ENCODE results near the gene MYOC. TPM values are rescaled to one million over a fixed set of nuclear protein-coding genes. Genes with fewer than 3 reads are reported as not detected.

MYOC gene
- total RNA-seq, 1 experiment from 2014 or later, result not detected

DNA sequence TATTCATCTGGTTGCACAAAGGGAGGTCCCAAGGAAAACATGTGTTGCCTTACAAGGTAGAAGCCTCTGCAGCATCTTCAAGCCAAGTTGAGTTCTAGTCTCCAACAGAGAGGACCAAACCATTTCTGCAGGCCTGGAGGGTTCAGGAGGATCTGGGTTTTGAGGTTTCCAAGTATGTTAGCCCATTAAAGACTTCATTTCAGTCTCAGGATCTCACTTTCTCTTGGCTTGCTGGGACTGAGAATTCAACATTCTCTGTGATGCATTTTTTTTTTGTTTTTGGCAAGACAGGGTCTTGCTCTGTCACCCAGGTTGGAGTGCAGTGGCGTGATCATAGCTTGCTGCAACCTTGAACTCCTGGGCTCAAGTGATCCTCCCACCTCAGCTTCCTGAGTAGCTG lies 39.2 kb downstream of the MYOC start:
- Histone ChIP-seq H2AFZ (ENCODE audit: low read length) (no peak overlapping the region), H4K91ac (ENCODE audit: insufficient read length, low read depth, low read length) (no peak overlapping the region), H3K4ac (ENCODE audit: low read depth, low read length) (no peak overlapping the region), H2BK15ac (ENCODE audit: low read depth, low read length) (no peak overlapping the region), H3T11ph (ENCODE audit: low read length) (no peak overlapping the region), H3K79me1 (ENCODE audit: insufficient read depth, low read depth, low read length, poor library complexity, severe bottlenecking) (no peaks in the 10 kb centered on the region), H3K23me2 (ENCODE audit: insufficient read length, low read depth, low read length, poor library complexity, severe bottlenecking) (no peaks in the 10 kb centered on the region), H3K27ac (ENCODE audit: insufficient read length, low read depth, low read length) (no peak overlapping the region), H3K9ac (ENCODE audit: extremely low read depth, insufficient read length, low read length) (no peak overlapping the region), H2BK20ac (ENCODE audit: low read depth, low read length, poor library complexity, severe bottlenecking) (no peak overlapping the region), H3K14ac (ENCODE audit: insufficient read depth, low read length) (no peak overlapping the region), H4K8ac (replicated peaks; ENCODE audit: insufficient read length, low read depth, low read length) (no peak overlapping the region), H3K4me1 (ENCODE audit: insufficient read depth, low read length) (no peaks in the 10 kb centered on the region), H4K5ac (ENCODE audit: insufficient read length, low read depth, low read length) (no peak overlapping the region), H2AK5ac (ENCODE audit: insufficient read length, low read length) (no peak overlapping the region), H2BK5ac (ENCODE audit: insufficient read length, low read length) (no peak overlapping the region), H3K18ac (ENCODE audit: insufficient read length, low read depth, low read length) (no peak overlapping the region), H3K79me2 (ENCODE audit: insufficient read depth, low read length) (no peaks in the 10 kb centered on the region), H2BK120ac (ENCODE audit: low read depth, low read length, poor library complexity, severe bottlenecking) (no peak overlapping the region), H2BK12ac (ENCODE audit: insufficient read length, low read depth, low read length) (no peak overlapping the region), H3K9me3 (ENCODE audit: control insufficient read depth, low read depth, low read length) (no peaks in the 10 kb centered on the region), H3K23ac (ENCODE audit: insufficient read length, low read depth, low read length) (no peak overlapping the region), H4K20me1 (ENCODE audit: control insufficient read depth, insufficient read depth, insufficient read length) (no peaks in the 10 kb centered on the region), H3K56ac (ENCODE audit: insufficient read length, low read depth, low read length) (no peak overlapping the region), H3K4me2 (ENCODE audit: insufficient read depth, insufficient read length, low read length) (no peak overlapping the region), H3K27me3 (ENCODE audit: insufficient read depth, low read length) (no peaks in the 10 kb centered on the region)
- DNase-seq, result no peak
- TF ChIP-seq, protein P1, sequence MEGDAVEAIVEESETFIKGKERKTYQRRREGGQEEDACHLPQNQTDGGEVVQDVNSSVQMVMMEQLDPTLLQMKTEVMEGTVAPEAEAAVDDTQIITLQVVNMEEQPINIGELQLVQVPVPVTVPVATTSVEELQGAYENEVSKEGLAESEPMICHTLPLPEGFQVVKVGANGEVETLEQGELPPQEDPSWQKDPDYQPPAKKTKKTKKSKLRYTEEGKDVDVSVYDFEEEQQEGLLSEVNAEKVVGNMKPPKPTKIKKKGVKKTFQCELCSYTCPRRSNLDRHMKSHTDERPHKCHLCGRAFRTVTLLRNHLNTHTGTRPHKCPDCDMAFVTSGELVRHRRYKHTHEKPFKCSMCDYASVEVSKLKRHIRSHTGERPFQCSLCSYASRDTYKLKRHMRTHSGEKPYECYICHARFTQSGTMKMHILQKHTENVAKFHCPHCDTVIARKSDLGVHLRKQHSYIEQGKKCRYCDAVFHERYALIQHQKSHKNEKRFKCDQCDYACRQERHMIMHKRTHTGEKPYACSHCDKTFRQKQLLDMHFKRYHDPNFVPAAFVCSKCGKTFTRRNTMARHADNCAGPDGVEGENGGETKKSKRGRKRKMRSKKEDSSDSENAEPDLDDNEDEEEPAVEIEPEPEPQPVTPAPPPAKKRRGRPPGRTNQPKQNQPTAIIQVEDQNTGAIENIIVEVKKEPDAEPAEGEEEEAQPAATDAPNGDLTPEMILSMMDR (conservative IDR thresholded peaks at IDR 0.05), result no peak
- Mint-ChIP-seq H3K4me1 (no peaks in the 10 kb centered on the region), H3K9me3 (no peaks in the 10 kb centered on the region), H3K27me3 (ENCODE audit: low read depth) (no peaks in the 10 kb centered on the region), H3K27ac (no peak overlapping the region), H3K4me3 (no peak overlapping the region), H3K36me3 (ENCODE audit: insufficient read depth in 1 of 3, low read depth in 3 of 3) (no peaks in the 10 kb centered on the region)
- no CpG with 5 or more reads among the region's 1 CpG for WGBS (ENCODE audit: extremely low coverage, insufficient read length, low lambda C conversion rate)
